Transverse colon (tissue), 4 donors: ENCODE measurements around the gene UBE2E2.

Experiments
- POLR2A ChIP-seq: fragments of 450-650 bp; IDR thresholded peaks from one replicate; pipeline ENCODE4 v1.6.1; 2016; ENCODE audit warnings: antibody characterized with exemption, mild to moderate bottlenecking, moderate library complexity
- POLR2AphosphoS5 ChIP-seq, 3 donors: sonication (generic); formaldehyde crosslinking; IDR thresholded peaks; one replicate each; pipeline ENCODE4 v1.6.1; 2016; ENCODE audit warnings: antibody characterized with exemption in 3 of 3
- TF ChIP-seq, protein P1 (sequence below), 5 experiments: fragments of 200-600 bp in 3 of 5; fragments of 450-650 bp in 2 of 5; sonication (generic) in 3 of 5; IDR thresholded peaks; 1 replicate in 2 of 5; 2 replicates in 3 of 5; pipeline ENCODE4 v1.5.1; 2016 to 2017; ENCODE audit warnings: antibody characterized with exemption in 5 of 5, inconsistent platforms in 3 of 5, mild to moderate bottlenecking in 2 of 5, moderate library complexity in 1 of 5

DNA sequence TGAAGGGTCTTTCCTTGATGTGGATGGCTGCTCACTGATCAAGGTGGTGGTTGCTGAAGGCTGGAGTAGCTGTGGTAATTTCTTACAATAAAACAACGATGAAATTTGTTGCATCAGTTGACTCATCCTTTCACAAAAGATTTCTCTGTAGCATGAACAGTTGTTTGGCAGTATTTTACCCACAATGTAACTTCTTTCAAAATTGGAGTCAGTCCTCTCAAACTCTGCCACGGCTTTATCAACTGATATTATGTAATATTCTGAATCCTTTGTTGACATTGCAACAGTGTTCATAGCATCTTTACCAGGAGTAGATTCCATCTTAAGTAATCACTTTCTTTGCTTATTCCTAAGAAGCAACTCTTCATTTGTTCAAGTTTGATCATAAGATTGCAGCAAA lies 252.6 kb downstream of the UBE2E2 start:
- TF ChIP-seq, protein P1, sequence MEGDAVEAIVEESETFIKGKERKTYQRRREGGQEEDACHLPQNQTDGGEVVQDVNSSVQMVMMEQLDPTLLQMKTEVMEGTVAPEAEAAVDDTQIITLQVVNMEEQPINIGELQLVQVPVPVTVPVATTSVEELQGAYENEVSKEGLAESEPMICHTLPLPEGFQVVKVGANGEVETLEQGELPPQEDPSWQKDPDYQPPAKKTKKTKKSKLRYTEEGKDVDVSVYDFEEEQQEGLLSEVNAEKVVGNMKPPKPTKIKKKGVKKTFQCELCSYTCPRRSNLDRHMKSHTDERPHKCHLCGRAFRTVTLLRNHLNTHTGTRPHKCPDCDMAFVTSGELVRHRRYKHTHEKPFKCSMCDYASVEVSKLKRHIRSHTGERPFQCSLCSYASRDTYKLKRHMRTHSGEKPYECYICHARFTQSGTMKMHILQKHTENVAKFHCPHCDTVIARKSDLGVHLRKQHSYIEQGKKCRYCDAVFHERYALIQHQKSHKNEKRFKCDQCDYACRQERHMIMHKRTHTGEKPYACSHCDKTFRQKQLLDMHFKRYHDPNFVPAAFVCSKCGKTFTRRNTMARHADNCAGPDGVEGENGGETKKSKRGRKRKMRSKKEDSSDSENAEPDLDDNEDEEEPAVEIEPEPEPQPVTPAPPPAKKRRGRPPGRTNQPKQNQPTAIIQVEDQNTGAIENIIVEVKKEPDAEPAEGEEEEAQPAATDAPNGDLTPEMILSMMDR (IDR thresholded peaks at IDR 0.05), result no peak
- TF ChIP-seq POLR2AphosphoS5 (IDR thresholded peaks at IDR 0.05) (no peak), POLR2A (no peak)
